ENCODE measurements around the gene AIPL1.

The AIPL1 gene

GRCh38 chr17:6465206-6466003, 30.5 kb upstream of the AIPL1 start:
- DNase-seq: no peak

GRCh38 chr17:6464446-6465041, 29.6 kb upstream of the AIPL1 start:
- DNase-seq: no peak

DNA sequence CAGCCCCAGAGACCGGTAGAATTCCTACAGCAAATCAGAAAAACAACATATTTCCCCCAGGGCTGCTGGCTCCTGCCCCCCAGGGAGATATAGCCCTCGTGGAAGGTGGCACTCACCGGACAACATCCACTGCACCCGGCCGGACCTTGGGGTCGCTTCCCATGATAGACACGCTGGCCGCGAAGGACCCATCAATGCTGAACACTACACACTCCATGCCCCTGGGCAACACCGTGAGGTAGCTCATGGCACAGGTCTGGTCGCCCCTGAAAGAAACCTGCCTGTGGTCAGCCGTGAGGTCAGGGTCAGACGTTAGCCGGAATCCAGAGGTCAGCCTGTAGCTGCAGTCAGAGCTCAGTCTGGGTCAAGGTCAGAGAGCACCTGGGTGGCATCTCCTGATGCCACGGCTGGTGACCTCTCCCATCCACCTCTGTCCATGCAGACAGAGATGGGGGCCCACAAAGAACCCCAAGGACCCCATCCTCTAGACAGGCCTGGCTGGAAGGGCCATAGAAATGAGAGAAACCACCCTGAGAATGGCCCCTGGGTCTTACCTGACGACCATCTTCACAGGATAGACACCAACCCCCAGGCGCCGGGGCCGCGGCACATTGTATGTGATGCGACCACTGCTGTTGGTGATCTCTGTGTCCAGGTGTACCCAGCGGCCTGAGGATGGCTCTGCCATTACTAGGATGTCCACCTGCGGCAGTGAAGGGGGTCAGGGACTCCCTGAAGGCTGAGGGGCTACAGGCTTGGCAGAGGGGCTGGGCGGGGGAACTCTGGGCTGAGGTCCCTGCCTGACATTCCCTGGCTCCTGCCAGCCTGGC, 28.9 kb upstream of the AIPL1 start:
- no peak for DNase-seq

DNA sequence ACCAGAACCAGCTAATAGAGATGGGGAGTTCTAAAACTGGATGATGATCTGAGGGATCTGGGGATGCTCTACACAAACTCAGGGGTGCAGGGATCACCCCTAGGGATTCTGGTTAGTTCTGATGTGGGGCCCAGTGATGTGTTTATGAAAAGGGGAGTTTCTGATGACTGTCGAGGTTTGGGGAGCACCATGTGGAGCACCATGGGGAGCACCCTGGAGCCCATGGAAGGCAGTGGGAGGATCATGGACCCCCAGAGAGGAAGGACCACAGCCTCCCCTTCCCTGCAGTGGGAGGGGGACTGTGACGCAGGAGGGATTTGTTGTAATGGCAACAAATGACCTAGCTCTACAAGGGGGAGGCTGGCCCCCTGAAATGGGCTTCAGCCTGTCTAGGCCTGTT, 27.8 kb upstream of the AIPL1 start:
- DNase-seq: no peak

- DNase-seq: no peak
Measured at GRCh38 chr17:6461792-6462524, 27.0 kb upstream of the AIPL1 start.

DNA sequence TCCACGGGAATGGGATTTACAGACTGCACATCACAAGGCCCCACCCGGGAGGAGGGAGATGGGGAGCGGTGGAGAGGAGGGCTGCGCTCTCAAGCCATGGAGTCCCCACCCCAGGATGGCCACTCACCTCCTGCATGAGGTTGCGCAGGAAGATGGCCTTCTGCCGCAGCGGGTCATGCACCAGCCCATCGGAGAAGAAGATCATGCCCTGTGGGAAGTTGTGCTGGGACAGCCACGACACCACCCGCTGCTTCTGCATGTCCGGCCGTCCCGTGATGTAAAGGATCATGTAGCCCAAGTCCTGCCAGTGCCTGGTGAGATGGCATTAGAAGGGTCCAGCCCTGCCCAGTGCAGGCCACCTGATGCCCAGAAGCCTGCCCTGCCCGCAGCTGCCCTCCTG, 26.3 kb upstream of the AIPL1 start:
- DNase-seq: no peak

DNA sequence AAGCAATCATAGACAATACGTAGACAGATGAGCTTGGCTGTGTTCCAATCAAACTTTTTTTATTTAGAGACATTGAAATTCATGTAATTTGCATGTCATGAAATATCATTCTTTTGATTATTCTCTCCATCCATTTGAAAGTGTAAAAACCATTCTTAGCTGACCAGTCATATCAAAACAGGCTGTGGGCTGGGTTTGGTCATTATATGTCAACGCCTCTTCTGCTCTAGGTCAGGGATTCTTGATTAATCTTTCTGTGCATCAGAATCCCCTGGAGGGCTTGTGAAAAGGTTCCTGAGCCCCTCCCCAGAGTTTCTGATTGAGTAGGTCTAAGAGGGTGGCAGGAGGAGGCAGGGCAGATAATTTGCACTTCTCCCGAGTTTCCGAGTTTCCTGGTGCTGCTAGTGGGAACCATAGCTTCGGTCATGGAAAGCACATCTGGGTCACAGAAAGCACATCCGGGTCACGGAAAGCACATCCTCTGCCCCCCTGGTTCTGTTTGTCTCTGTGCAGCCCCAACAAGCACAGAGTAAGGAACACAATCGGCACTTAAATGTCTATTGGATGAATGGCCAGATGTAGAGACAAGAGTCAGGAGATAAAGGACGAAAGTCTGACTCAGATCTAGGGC, 25.7 kb upstream of the AIPL1 start:
- no peak for DNase-seq

DNA sequence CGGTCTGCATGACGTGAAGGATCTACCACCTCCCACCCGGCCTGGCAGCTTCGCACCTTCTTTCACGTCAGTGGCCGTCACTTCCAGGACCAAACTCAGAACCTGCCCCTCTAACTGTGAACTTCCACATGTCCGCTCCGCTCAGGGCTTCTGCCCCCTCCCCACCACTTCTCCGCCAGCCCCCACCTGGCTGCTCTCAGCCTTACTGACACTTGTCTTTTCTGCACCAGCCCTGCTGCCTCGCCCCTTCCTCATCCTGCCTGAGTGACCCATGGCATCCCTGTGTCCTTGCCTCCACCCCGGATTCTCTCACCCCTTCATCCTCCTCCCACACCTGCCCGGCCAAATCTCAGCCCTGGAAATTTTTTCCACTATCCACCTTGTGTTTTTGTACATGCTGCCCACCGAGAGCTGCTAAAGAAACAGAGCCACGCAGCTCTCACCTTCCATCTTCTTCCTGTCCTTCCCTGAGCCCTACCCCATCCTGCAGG, 23.6 kb upstream of the AIPL1 start:
- no peak for DNase-seq

DNA sequence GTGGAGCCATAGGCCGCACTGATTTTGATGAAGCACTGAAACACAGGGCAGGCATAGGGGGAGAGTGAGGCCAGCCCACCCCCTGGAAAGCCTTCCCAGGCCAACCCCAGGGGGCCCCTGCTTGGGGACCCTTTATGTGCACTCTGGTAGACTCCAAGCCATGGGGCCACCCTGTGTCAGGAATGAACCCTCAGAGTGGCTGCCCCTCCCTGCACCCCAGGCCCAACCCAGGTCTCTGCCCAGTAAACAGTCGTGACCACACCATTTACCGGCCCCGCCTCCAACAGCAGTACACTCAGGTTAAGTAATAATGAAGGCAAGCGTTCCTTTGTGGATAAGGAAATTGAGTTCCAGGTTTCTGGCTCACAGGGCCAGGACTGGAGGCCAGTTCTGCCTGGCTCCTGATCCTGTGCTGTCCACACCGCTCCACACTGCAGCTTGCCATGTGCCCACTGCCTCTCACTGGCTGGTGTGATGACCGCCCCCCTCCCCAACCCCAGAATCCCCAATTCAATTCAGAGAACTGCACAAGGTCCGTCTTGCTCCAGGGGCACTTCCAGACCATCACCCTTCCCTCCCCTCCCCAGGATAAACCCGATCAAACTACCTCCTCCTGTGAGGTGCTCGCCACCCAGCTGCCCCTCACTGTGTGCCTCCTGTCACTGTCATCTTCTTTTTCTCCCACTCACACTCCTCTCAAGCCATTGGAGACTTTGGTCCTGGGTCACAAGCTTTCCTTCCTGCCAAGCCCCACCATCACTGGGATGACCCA, 23.0 kb upstream of the AIPL1 start:
- no peak for DNase-seq

DNA sequence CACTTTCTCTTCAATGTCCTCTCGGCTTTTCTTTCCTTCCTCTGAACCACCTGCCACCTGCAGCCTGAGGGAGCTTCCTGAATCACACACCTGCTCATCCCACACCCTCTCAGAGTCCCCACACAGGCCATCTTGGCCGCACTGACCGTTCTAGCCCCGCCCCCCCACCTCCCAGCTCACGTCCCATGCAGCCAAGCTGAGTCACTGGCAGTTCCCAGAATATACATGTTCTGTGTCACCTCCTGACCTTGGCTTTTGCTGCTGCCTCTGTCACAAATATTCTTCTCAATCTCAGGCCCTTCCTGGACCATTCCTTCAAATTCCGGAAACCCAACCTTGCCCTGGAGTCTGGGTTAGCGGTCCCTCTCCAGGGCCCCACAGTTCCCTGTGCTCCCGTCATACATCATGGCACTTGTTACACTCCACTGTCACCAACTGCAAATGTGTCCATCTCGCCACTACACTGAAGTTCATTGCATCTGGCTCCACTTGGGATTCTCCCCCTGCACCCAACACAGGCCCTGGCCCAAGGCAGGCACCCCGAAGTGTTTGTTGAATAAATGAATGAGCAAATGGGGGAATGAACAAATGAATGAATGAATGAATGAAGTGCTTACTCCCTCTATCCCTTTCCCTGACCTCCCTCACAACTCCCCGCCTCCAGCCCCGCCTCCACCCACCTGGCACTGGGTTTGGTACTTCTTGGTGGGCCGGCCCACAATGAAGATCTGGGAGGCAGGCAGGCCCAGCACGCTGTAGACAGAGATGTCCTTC, 22.2 kb upstream of the AIPL1 start:
- DNase-seq: no peak

- no peak for DNase-seq
Measured at GRCh38 chr17:6456321-6456720, 21.4 kb upstream of the AIPL1 start.

- no peak for DNase-seq
Measured at GRCh38 chr17:6455321-6455705, 20.4 kb upstream of the AIPL1 start.

DNA sequence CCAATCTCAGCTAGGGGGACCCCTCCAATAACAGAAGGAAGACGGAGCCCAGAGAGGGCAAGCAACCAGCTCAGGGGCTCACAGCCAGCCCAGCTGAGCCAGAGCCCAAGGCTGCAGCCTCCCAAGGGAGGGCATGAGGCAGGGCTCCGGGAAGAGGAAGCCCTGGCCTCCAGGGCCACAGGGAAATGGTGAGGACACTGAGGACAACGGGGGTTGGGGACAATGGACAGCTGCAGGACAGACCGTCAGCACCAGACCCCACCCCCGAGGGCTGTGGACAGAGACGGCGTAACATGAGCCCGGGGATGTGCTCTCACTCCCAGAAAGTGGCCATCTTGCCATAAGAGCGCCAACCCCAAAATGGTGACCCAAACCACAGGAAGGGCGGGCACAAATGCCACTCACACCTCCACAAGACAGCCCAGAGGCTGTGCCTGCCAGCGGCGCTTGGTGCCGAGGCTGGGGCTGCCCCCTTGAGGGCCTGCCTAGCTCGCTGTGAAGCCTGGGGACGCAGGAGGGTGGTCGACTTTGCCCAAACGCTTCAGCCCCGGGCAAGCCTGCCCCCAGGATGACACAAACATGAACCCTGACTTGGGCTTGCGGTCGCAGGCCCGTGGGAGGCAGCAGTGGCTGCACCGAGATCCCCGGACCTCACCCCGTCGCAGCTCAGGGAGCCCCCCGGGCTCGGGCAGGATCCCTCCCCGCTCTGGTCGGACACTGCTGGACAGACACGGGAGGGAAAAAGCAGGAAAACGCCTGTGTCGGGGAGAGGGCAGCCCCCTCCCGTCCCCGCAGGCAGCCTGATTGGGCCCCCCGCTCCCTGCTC, 19.8 kb upstream of the AIPL1 start:
- no peak for DNase-seq

DNA sequence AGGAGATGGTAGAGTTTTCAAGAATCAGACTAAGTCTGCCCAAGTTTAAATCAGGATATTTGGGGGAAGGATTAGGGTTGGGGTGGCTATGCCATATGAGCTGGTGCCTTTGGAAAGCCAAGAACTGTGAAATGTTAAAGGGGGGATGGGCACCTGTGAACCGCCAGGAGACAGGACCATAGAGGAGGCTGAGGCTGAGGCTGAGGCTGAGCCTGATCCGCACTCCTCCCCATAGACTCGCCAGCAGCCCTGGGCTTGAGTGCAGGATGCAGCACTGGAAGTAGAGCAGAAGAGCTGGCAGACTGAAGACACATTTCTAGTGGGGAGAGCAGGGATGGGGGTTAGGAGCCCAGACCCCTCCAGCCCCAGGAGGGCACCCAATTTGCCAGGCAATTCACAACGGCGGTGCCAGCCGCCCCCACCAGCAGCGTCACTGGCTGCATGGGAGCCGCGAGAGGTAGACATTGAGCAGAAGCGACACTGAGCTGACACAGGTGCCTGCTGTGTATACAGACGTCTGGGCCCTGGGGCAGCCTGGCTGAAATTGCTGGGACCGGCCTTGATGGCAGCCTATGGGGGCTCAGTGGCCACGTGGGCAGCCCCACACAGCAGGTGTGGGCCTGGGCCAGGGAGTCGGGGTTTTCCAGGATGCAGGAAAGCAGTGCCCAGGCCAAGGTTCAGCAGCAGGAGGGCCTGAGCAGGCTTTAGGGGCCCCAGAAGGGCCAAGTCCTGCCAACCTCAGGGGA, 18.5 kb upstream of the AIPL1 start:
- DNase-seq: no peak

GRCh38 chr17:6452471-6453266, 17.7 kb upstream of the AIPL1 start:
- DNase-seq: no peak

GRCh38 chr17:6450926-6451832, 16.3 kb upstream of the AIPL1 start:
- DNase-seq: no peak

- no peak for DNase-seq
Measured at GRCh38 chr17:6449307-6449706, 14.4 kb upstream of the AIPL1 start.

Data from cortex of kidney (tissue), 1 donor.